ENCODE results near the gene ECM1.

The ECM1 gene

DNA sequence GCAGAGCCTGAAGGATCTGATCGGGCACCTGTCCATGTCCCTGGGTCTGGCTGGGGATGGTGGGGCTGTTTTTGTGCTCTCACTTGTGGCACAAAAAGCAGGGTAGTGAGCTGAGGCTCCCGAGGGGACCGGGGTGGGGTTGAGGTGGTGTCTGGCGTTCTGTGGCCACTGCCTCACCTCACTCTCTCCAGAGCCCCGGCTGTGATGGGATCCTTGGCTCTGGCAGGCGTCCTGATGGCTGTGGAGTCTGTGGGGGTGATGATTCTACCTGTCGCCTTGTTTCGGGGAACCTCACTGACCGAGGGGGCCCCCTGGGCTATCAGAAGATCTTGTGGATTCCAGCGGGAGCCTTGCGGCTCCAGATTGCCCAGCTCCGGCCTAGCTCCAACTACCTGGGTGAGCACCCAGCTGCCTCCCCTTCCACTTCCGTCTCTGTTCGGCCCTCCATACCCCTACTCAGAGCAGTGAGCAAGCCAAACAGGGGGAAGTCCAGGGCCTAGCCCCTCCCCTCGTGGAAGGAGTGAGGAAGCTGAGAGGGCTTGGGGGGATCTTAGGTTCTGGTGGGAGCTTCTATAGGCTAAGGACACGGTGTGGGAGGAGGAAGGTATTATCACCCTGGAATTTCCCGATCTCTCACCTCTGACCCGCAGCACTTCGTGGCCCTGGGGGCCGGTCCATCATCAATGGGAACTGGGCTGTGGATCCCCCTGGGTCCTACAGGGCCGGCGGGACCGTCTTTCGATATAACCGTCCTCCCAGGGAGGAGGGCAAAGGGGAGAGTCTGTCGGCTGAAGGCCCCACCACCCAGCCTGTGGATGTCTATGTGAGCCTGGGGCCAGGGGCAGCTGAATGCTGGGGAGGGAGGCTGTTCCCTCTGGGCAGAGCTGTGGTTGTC lies 48.3 kb downstream of the ECM1 start:
- TF ChIP-seq CTCF (IDR thresholded peaks at IDR 0.05) (no peak), ZFX (IDR thresholded peaks at IDR 0.05; ENCODE audit: borderline replicate concordance) (no peak)

GRCh38 chr1:150557065-150557600 lies 49.2 kb downstream of the ECM1 start:
- TF ChIP-seq CTCF (IDR thresholded peaks at IDR 0.05): no peak
- no peak for TF ChIP-seq ZFX (IDR thresholded peaks at IDR 0.05; ENCODE audit: borderline replicate concordance)
- H3K27ac ChIP-seq: no peak overlapping the region

More for the DNA sequence above, 48.3 kb downstream of the ECM1 start:
- no peak overlapping the region for H3K27ac ChIP-seq

- TF ChIP-seq CTCF (IDR thresholded peaks at IDR 0.05): no peak
- TF ChIP-seq ZFX (IDR thresholded peaks at IDR 0.05; ENCODE audit: borderline replicate concordance): no peak
- H3K27ac ChIP-seq: no peak overlapping the region
Observed at GRCh38 chr1:150557813-150558212, 49.9 kb downstream of the ECM1 start.

- no peak overlapping the region for H3K27ac ChIP-seq
Observed at GRCh38 chr1:150558303-150558704, 50.4 kb downstream of the ECM1 start.

DNA sequence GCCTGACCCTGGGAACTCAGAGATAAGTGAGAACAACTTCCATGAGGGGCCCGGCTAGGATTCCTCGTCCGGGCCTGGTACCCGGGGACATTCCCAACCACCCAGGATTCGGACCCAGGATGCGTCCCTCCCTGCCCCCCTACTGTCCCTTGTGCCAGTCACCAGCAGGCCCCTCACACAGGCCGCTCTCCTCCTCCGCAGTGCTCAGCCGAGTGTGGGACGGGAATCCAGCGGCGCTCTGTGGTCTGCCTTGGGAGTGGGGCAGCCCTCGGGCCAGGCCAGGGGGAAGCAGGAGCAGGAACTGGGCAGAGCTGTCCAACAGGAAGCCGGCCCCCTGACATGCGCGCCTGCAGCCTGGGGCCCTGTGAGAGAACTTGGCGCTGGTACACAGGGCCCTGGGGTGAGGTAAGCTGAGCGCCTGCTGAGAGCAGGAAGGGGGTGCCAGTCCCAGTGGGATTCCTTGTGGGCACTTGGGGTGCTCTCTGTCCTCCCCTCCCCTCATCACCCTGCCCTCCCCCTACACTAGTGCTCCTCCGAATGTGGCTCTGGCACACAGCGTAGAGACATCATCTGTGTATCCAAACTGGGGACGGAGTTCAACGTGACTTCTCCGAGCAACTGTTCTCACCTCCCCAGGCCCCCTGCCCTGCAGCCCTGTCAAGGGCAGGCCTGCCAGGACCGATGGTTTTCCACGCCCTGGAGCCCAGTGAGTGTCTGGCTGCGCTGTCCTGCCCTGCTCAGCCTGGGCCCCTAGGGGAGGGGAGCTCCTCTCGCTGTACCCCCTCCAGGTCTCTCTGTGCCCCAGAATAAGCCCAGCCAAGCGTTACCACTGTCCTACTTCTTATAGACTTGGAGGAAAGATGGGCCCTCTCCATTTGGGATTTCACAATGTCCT lies 51.1 kb downstream of the ECM1 start:
- TF ChIP-seq ZFX (IDR thresholded peaks at IDR 0.05; ENCODE audit: borderline replicate concordance) (no peak), CTCF (IDR thresholded peaks at IDR 0.05) (no peak)

More at GRCh38 chr1:150558303-150558704, 50.4 kb downstream of the ECM1 start:
- no peak for TF ChIP-seq ZFX (IDR thresholded peaks at IDR 0.05; ENCODE audit: borderline replicate concordance)
- TF ChIP-seq CTCF (IDR thresholded peaks at IDR 0.05): no peak

DNA sequence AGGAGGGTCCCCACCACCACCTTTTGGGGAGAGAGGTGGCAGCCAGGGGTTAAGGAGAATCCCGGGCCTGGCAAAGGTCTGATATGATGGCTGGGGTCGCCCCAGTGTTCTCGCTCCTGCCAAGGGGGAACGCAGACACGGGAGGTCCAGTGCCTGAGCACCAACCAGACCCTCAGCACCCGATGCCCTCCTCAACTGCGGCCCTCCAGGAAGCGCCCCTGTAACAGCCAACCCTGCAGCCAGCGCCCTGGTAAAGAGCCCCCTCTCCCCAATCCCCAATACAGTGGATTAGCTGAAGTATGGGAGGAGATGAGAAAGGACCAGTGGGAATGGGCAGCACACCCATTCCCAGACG lies 51.7 kb downstream of the ECM1 start:
- TF ChIP-seq CTCF (IDR thresholded peaks at IDR 0.05) (no peak), ZFX (IDR thresholded peaks at IDR 0.05; ENCODE audit: borderline replicate concordance) (no peak)
- H3K27ac ChIP-seq: no peak overlapping the region

More for the DNA sequence above, 51.1 kb downstream of the ECM1 start:
- no peak overlapping the region for H3K27ac ChIP-seq

All from 22Rv1 (cell line).